HG03460 (cell line): Measurements from ENCODE around the gene HILPDA.

Source experiments
- ATAC-seq: cut with Tn5 transposase; IDR thresholded peaks from one replicate; pipeline ENCODE4 v1.9.1; 2021; ENCODE audit not compliant: unreplicated experiment

Gene HILPDA, protein sequence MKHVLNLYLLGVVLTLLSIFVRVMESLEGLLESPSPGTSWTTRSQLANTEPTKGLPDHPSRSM

DNA sequence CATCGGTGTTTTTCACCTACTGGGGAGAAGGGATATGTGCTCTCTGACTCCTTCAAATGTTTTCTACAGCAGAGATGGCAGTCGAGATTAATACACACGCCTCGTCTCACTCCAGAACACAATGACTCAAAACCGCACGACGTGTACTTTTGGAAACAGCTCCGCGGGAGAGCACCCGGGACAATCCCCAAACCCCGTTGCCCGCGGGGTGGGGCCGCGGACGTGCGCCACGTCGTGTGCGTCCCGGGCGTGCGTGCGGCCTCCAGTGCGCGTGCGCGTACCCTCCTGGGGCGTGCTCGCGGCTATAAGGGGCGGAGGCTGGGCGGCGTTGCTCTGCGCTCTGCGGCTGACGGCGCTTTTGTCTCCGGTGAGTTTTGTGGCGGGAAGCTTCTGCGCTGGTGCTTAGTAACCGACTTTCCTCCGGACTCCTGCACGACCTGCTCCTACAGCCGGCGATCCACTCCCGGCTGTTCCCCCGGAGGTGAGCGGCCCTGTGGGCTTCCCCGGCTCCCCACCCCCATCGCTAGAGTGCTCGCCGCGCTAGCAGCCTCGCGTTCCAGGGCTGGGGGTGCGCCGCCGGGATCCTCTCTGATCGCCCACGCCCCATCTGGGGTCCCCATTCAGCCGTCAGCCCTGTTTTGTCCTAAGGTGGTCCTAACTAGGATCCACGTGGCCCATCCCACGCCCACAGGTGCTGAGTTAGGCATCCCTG, at the start of gene HILPDA:
Gene HILPDA, plus strand, starts transcription at position 336 of the 712 bp plus-strand sequence. CDS start 1,391 bp downstream, outside the sequence.
- peak; percentile 80 for ATAC-seq

DNA sequence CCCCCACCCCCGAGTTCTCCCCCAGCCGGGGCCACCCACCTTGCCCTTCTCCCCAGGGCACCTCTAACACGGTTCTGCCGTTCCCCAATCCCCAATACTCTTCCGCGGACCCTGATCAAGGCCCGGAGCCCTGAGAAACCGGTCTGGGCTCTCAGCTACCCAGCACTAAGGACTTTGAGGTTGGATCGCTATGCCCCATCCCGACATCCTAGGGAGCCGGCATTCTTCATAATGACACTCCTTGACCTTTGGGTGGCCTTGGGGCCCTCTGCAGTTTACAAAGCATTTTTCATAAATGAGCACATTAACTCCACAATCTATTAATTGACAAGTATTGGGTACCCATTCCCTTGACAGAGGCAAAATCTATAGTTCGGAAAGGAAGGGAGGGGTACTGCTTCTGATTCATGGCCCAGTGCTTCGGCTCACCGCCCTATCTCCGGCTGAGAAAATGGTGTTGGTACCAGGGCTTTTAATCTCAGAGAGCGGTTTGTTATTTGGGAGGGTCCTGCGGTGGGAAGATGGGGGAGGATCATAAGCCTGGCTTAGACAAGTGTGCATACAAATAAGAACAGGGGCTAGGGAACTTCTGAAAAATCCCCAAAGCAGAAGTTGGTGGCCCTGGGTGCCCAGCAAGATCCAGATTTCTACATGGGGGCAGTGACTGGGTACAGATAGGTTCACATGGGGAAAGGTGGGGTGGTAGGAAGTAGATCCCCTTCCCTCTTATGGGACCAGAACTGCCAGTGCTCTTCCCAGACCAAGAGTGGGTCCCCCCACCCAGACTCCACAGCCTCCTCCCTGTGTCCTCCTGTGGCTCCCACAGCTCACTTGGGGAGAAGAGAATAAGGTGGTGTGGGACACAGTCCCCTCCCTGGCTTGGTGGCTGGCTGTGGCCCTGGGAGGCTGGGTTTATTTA, 49.1 kb upstream of the HILPDA start:
- no peak for ATAC-seq

DNA sequence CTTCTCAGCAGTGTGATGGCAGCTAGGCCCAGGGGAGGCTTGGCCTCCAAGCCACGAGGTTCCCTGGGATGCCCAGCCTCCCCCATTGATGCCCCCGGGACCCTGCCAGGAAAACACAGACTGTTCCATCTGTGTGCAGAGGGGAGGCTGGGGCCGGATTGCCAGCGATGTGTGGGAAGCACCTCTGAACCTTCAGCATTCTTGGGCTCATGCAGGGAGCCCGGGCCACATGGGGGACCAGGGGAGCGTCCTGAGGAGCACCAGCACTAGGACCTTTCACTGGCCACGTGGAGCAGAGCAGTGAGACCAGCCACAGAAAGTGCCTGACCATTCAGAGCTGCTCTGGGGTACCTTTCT, 48.5 kb upstream of the HILPDA start:
- ATAC-seq = no peak

DNA sequence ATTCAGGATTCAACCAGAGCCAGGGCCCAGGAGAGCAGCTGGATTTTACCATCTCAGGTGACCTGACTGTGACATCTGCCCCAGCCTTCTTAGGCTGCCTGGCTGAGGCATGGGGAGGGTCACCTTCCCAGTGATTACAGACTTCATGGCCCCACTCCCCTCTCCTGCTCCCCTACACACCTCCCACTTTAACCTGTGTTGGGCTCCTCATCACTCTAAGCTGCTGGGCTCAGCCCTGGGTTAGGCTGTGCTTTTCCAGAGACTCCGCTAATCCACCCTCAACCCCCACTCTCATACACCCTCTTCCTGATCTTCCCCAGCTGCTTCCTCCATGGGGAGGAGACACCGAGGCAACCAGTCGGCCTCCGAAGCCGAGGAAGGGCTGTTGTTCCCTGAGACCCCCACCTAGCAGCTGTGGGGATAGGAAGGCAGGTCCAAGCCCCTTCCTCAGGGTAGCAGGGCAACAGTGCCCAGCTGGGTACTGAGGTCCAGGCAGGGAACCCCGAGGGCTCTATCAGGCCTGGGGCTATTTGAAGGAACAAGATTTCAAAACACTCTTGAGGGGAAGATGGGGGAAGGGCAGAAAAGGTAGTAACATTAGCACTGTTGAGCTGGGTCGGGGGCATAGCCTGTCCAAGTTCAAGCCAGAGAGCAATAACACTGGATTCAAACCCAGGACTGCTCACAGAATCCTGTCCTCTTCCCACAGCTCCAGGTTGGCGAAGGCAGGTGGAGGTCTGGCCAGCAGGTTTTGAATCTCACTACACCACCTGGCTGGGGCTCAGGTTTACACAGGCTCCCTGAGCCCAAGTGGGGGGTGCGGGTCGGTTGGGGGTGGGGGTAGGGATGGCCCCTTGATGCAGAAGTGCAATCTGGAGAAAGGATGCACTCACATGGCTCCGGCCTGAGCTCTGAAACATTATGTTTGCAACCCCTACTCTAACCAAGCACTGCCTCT, 47.6 kb upstream of the HILPDA start:
- ATAC-seq = no peak

DNA sequence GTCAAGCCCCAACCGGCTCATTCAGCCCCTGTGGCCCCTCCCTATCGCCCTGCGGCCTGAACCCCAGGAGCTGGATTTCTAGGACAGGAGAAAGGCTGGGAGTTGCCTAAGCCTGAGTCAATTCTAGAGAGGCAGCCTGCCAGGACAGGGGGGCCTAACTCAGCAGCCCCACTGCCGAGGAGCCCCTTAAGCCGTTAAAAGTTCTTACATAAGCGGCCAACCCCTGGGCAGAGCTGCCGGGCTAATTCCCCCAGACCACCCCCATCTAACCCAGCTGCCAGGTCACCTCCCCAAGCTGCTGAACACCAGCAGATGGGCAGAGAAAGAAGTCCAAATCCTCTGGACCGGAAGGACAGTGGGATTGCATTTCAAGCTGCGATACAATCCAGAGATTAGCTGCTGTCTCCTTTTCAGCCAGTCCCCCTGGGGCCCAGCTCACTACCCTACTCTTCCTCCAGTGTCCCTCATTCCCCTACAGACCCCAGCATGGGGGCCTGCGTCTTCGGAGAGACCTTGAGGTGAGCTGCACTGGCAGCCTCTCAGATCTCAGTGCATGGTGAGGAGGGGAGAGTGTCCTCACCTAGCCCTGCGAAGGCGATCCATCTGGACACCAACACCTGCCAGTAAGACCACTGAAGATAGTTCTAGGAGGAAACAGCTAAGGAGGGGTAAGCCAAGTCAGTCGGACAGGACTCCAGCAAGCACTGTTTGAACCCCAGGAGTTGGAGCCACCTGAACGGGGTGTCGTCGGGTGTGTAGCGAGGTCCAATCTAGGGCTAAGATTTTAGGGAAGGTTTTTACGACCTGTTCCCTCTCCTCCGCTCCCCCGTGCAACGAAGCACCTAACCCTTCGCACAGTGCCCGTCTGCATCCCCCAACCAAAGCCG, 46.7 kb upstream of the HILPDA start:
- no peak for ATAC-seq

DNA sequence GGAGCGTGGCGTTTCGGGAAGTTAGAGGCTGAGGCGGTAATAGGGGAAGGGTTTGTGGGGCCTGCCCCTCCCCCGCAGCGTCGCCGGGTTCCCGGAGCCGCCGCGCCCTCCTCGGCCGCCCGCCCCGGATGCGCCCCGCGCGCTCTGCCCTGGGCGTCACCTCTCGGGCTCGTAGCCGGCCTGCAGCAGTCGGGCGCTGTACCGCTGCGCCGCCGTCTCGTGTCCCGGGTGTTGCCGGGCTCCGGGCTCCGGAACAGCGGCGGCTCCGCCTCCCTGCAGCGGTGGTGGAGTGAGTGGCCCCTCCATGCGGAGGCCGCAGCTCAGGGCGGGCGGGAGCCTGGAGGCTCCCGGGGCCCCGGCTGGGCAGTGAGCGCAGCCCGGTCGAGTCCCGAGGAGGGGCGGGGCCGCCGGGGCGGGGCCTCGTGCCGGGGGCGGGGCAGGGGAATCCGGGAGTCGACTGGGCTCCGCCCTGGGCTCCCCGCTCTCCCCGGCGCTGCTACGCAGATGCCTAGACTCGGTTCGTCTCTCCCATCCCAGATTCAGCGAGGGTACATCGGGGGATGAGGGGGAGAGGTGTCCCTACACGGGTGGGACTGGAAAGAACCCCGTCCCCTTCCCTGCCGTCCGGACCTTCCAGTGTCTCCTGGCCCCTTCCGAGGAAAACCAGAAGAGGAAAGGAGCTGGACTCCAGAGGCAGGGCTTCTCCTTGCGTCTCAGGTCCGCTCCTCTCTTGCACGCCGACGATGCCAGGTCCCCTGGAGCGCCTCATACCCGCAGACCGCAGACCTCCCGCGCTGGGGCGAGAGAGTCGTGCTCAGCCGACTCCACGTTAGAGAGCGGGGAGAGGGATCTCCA, 45.9 kb upstream of the HILPDA start, which contains the start of gene IMPDH1:
Gene IMPDH1, minus strand, starts transcription at position 387 of the 855 bp plus-strand sequence. Its CDS starts 81 bp downstream, at position 306.
- ATAC-seq = peak; percentile 76

DNA sequence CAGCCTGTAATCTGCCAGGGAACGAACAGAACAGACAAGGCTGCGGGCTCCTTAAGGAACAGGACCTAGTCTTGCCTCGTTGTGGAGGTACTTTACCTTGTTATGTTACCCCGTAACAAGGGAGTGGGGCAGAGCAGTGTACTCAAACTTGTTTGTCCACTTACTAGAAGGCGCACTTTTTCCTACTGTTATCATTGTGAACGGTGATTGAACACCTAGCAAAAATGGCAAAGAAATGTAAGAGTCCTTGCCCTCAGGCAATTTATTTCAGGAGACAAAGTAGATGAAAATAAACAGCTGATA, 45.3 kb upstream of the HILPDA start:
- ATAC-seq = no peak

DNA sequence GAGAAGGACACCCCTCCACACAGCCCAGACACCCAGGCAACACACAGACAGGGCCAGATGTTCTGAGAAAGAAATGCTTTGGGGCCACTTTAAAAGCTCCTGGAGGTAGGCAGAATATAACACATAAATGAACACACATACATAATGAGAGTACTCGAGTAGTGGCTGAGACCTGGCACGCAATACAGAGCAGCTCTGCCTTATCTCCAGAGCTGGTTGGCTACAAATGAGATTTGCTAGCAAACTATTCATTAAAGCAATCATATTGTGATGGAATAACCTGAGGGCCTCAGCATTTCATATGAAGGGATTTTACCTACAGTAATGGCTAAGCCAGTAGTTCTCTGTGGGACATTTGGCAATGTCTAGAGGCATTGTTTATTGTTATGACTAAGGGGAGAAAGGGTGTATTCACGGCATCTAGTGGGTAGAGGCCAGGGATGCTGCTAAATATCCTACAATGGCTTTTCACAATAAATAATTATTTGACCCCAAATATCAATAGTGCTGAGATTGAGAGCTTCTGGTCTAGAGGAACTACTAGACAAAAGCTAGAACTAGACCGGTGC, 40.4 kb upstream of the HILPDA start:
- no peak for ATAC-seq

DNA sequence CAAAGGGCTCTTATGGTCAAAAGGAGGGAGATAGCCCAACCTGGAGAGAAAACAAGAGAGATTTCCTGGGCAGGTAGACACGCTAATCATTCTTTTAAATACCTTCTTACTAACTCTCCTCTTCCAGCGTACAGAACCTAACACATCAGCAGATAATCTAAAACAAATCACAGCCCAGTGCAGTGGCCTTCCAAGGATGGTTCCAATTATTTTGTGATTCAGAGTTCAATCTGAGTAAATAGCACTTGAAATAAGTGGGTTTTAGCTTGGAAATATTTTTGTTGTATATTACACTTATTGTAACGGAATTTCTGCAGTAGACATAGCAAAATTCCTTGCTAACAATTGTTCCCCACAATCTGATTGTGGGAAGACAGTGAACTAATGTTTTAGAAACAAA, 38.6 kb upstream of the HILPDA start:
- ATAC-seq = no peak

DNA sequence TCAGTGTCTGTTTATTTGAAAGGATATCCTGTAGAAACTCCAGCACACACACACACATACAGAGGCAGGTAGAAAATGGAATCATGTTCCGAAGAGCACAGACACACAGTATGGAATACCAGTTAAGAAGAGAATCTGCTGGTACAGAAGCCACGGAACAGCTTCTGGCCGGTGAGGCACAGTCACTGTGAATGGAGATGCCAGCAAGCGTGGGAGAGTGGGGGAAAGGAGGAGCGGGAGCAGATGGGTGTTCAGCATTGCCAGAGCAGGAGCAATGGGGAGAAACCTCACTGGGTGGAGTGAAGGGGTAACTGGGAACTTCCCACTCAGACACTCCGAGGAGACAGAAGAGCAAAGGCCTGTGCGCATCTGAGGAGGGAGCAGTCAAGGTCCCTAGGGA, 36.4 kb upstream of the HILPDA start:
- no peak for ATAC-seq

DNA sequence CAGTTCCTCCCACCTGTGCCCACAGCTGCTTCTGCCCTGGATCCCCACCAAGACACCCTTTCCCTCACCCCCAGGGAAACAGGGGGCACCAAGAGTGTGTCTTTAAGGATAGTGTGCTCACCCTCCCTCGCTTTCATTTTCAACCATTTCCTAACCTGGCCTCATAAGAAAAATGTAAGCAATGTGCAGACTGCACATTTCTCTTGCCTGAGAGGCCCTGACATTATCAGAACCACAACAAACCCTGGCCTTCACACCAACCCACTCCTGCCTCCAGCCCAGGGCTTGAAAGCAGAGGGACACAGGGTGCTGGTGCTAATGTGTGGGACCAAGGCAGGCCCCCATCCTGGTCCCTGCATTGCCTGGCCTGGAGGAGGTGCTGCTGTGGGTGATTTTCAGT, 34.9 kb upstream of the HILPDA start:
- no peak for ATAC-seq

DNA sequence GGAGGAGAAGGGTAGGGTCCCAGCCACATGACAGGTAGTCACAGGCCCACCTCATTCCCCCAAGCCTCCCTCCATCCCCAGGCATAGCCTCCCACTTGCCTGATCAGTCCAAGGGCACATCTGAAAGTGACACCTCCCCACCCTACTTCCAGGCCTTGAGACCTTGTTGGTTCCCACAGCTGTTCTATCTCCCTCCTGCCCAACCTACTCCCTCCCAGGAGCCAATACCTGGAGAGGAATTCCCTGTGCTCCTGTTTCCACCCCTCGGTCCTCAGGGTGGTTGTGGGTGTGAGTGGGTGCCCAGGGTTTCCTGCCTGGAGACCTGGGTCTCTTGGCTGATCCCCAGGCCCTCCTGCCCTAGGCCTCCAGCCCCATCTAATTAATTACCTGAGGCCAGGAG, 34.3 kb upstream of the HILPDA start:
- ATAC-seq = no peak

DNA sequence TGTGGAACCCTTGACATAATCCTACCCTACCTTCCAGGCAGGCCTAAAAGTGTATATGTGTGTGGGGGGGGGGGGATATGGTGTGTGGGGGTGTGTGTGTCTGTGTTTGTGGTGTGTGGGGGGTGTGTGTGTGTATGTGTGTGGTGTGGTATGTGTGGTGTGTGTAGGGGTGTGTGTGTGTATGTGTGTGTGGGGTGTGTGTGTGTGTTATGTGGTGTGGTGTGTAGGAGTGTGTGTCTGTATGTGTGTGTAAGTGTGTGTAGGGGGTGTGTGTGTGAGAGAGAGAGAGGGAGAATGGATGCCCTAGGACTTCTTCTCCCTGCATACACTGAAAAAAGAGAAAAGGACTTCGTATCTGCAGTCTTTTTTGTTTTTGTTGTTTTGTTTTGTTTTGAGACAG, 33.6 kb upstream of the HILPDA start:
- ATAC-seq = no peak

DNA sequence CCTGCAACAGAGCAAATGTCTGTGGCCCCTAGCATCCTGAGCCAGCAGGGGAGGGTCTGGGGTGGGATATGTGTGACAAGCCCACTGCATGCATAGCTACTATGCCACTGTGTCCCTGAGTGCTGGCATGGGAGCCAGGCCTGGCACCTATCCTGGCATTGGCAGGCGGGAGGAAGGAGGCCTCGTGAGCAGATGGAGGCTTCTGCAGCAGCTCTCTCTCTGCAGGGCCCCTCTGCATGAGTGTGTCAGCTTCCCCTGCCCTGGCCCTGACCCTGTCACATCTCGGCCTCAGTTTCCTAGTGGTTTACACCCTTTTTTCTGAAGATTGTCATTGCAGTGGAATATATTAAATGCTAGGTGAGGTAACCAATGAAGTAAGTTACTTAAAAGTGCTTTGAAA, 32.8 kb upstream of the HILPDA start:
- ATAC-seq = no peak

DNA sequence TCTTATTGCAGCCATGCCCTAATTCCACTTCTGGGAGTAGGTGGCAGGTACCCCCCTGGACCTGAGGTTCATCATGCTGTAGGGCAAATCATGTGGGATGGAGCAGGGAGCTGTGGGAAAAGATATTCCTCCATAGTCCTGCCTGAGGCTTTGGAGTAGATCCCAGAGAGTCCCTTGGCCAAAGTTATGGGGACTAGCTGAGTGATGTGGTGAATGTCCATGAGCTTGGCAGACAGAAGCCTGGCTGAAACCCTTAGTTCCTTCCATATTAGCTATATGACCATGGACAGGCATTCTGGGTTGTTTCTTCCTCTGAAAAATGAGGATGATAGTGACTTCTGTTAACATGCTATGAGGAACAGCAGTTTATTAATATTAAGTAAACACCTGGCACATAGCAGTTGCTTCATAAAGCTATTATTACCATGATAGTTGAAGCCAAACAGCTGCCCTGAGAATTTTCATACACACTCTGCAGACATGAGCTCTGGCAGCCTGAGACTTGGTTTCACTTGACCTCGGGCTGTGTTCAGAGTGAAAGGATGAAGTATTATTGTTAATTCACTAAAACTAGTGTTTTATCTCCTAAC, 30.9 kb upstream of the HILPDA start:
- no peak for ATAC-seq

DNA sequence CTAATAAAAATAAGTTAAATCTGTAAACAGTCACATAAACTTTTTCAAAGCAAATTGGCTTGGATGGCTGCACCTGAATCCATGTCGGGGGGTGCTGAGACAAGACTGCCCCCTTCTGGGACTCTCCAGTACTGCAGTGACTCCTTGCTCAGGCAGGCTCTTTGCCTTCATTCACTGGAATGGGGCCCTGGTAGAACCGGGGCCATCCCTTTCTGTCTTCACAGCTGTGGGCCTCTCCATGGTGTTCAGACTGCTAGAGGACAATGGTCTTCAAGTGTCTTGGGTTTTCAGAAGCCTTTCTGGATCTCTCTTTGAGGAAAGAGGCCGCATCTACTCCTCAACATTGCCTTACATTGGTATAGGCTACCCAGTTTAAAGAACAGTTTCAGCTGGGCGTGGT, 29.8 kb upstream of the HILPDA start:
- ATAC-seq = no peak

DNA sequence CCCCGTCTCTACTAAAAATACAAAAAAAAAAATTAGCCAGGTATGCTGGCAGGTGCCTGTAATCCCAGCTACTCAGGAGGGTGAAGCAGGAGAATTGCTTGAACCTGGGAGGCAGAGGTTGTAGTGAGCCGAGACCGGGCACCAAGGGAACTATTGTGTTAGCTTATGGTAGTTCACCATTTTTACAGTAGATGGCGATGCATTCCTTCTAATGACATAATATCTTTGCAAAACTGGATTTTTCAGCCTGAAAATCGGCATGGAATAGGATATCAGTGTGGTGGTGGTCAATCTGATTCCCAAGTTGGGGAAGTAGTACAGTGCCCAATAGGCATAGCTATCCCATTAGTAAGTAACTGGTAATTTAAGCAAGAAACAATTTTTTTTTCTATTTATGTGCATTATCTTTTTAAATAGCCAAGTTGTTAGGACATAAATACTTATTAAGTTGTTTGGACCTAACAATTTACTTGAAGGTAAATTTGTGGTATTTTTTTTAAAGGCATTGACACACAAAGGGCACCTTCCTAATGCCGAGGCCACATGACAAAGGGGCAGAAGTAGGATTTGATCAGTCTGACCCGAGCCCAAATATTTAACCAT, 28.3 kb upstream of the HILPDA start:
- ATAC-seq = no peak

DNA sequence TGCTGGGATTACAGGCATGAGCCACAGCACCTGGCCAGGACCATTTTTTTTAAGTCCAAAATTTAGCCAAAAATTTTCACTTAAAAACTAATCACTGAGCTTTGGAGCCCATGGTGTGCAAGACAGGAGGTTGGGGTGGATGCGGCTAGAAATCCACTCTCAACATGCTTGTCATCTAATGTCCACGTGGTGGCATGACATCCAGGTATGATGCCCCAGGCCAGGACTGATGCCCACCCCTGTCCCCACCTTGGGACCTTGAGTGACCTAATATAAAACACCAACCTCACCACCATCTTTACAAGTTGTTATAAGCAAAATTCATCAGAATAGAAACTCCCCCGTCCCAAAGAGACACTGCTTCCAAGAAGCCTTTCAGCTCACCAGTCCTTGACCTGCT, 25.5 kb upstream of the HILPDA start:
- no peak for ATAC-seq
